Kidney (tissue), 14 donors: Measurements from ENCODE around the gene MCF2L. TPM values are rescaled to one million over a fixed set of nuclear protein-coding genes. Genes with fewer than 3 reads are reported as not detected.
A peak's percentile ranks its signal among the peaks of the same experiment; 100 is the strongest.

Source experiments
- DNase-seq, 5 donors: peaks; one replicate each; pipeline ENCODE4 v3.0.0-alpha.2; 2013 to 2020
- FAIRE-seq: peaks from 2 replicates; lab custom pipeline; 2012; peaks lifted over from hg19 to GRCh38; lab: Jason Lieb, UNC
- H3K27ac ChIP-seq, 2 donors: one replicate each; pipeline ENCODE4 v1.7.0; 2013; ENCODE audit warnings: low read depth in 2 of 2, low read length in 2 of 2, inconsistent platforms in 1 of 2
- H3K27me3 ChIP-seq: one replicate; pipeline ENCODE4 v1.7.1; 2013; ENCODE audit warnings: low read length, inconsistent platforms; ENCODE audit not compliant: control insufficient read depth, insufficient read depth
- H3K36me3 ChIP-seq, 3 donors: one replicate each; pipeline versions ENCODE4 v1.7.0 to v1.7.1; 2013; ENCODE audit warnings: low read length in 3 of 3, control low read depth in 1 of 3, inconsistent platforms in 1 of 3; ENCODE audit not compliant: insufficient read depth in 3 of 3, control insufficient read depth in 2 of 3
- H3K4me1 ChIP-seq, 3 donors: one replicate each; pipeline versions ENCODE4 v1.7.0 to v1.7.1; 2013; ENCODE audit warnings: low read length in 3 of 3, inconsistent platforms in 1 of 3, low read depth in 1 of 3; ENCODE audit not compliant: control insufficient read depth in 2 of 3, insufficient read depth in 2 of 3
- H3K4me3 ChIP-seq, 3 donors: one replicate each; pipeline versions ENCODE4 v1.7.0 to v1.8.1; 2013; ENCODE audit warnings: low read length in 3 of 3, control low read depth in 1 of 3, inconsistent platforms in 1 of 3
- H3K9ac ChIP-seq, 3 donors: one replicate each; pipeline versions ENCODE4 v1.7.0 to v1.7.1; 2013; ENCODE audit warnings: low read length in 3 of 3, control low read depth in 1 of 3, inconsistent platforms in 1 of 3
- H3K9me3 ChIP-seq, 3 donors: one replicate each; pipeline versions ENCODE4 v1.7.0 to v1.7.1; 2013; ENCODE audit warnings: low read length in 3 of 3, control low read depth in 1 of 3, inconsistent platforms in 1 of 3; ENCODE audit not compliant: control insufficient read depth in 2 of 3, insufficient read depth in 1 of 3
- CTCF ChIP-seq: IDR thresholded peaks from 3 replicates; pipeline ENCODE4 v1.5.1; 2012; ENCODE audit warnings: mild to moderate bottlenecking, moderate library complexity, borderline replicate concordance; ENCODE audit not compliant: insufficient read depth; ENCODE audit errors: extremely low read depth
- intact Hi-C: fragments of 100-400 bp; cut with DNase I; formaldehyde crosslinking; loops from one replicate; pipeline ENCODE4 v1.11.1; 2022
- polyA plus RNA-seq: library from polyadenylated mRNA; stranded (reverse); fragments of 350-450 nt; fragmentation: Illumina TruSeq; extraction: RNeasy Lipid Tissue Mini Kit (QIAGEN cat#74804); gene quantifications from one replicate; pipeline ENCODE4 v1.2.3, GENCODE V29; 2014; ENCODE audit warnings: low read depth, low replicate concordance; ENCODE audit not compliant: insufficient read depth
- total RNA-seq: library from RNA; stranded (reverse); fragmentation: NEBNext Ultra II Directional; extraction: Animal tissue kit (Norgen Biotek cat#: 25700); gene quantifications from one replicate; pipeline ENCODE4 v1.2.1, GENCODE V29; 2021
- donor health status: control.
- donor health status: control.
- donor health status: control.
- donor health status: control.
- donor health status: control.
- donor health status: DM: yes; HTN: yes; CAD: no.
- donor health status: Normal renal cell carcinoma (clear cell type).

MCF2L gene
- total and polyA plus RNA-seq, 2 donors from 2014 or later, result 12.1 to 61.9 TPM

- H3K27ac ChIP-seq, result no peak overlapping the region
- DNase-seq (peak in 1 of 5 donors; percentile 57), FAIRE-seq (no peak)
- H3K4me1 ChIP-seq, result no peaks in the 10 kb centered on the region
- no peak overlapping the region for H3K9ac ChIP-seq
- intact Hi-C loops, result no loop called here
- H3K27me3 ChIP-seq, result no peaks in the 10 kb centered on the region
- no peak for TF ChIP-seq CTCF
- no peaks in the 10 kb centered on the region for H3K9me3 ChIP-seq
- H3K4me3 ChIP-seq, result no peak overlapping the region
- peaks cover 0 to 12% (median 12%) of the 10 kb centered on the region in 3 donors for H3K36me3 ChIP-seq
Observed at GRCh38 chr13:113049521-113049941, 80.5 kb downstream of the MCF2L start.

- H3K36me3 ChIP-seq, result peaks cover 0 to 12% (median 12%) of the 10 kb centered on the region in 3 donors
- FAIRE-seq, result no peak
Observed at GRCh38 chr13:113049981-113050380, 81.0 kb downstream of the MCF2L start.

GRCh38 chr13:113050734-113051431 lies 81.9 kb downstream of the MCF2L start:
- DNase-seq (peak in 3 of 5 donors; percentile 21 to 62 (median 29)), FAIRE-seq (no peak)
- Histone ChIP-seq H3K9me3 (no peaks in the 10 kb centered on the region), H3K4me3 (no peak overlapping the region), H3K27ac (no peak overlapping the region), H3K27me3 (no peaks in the 10 kb centered on the region), H3K4me1 (no peaks in the 10 kb centered on the region), H3K36me3 (peaks cover 0 to 12% (median 9%) of the 10 kb centered on the region in 3 donors), H3K9ac (no peak overlapping the region)
- intact Hi-C loops, result no loop called here
- no peak for TF ChIP-seq CTCF

More at GRCh38 chr13:113049981-113050380, 81.0 kb downstream of the MCF2L start:
- Histone ChIP-seq H3K9ac (no peak overlapping the region), H3K4me1 (no peaks in the 10 kb centered on the region), H3K27me3 (no peaks in the 10 kb centered on the region), H3K27ac (no peak overlapping the region), H3K9me3 (no peaks in the 10 kb centered on the region), H3K4me3 (no peak overlapping the region)
- TF ChIP-seq CTCF, result no peak
- no peak for DNase-seq
- intact Hi-C loops, result no loop called here
